K562 (cell line): ENCODE measurements around the gene ZNF516. TPM values are rescaled to one million over a fixed set of nuclear protein-coding genes. Genes with fewer than 3 reads are reported as not detected.

ENCODE experiments used
- ATAC-seq: fragments of 200-7000 bp; cut with Tn5 transposase; 3 replicates; pipeline ENCODE4 v1.9.1; 2020; ENCODE audit warnings: moderate library complexity
- BruUV-seq: library from RNA; stranded (reverse); fragments of 400-500 nt; replicated peaks from 2 replicates; lab custom pipeline; 2021; lab: Mats Ljungman, UMichigan
- CTCF ChIA-PET: fragments of 300-600 bp; formaldehyde crosslinking; extraction: SDS; loops from one replicate; lab custom pipeline; 2021; ENCODE audit warnings: low intra/inter-chr PET ratio; lab: Yijun Ruan, JAX
- POLR2A ChIA-PET: fragments of 300-600, 350-650 bp; sonication (Branson Sonifier 250); formaldehyde crosslinking; extraction: SDS; loops from one replicate; lab custom pipeline; 2021; ENCODE audit warnings: antibody characterized with exemption, inconsistent platforms; lab: Yijun Ruan, JAX
- DNase-seq, 4 experiments: peaks; one replicate each; pipeline versions ENCODE4 v3.0.0 to v3.0.0-alpha.2; 2011 to 2018; ENCODE audit warnings: low spot score in 3 of 4, mixed read lengths in 3 of 4; ENCODE audit errors: extremely low read depth in 1 of 4
- FAIRE-seq: peaks from 2 replicates; lab custom pipeline; 2011; peaks lifted over from hg19 to GRCh38; lab: Jason Lieb, UNC
- H2AFZ ChIP-seq: 2 replicates; pipeline ENCODE4 v1.6.0; 2011; ENCODE audit warnings: low read depth, low read length, control low read depth, inconsistent platforms
- H3K27ac ChIP-seq: fragments of 200-600 bp; 3 replicates; pipeline ENCODE4 v1.8.0; 2011; ENCODE audit warnings: low read depth, mild to moderate bottlenecking, control low read depth, inconsistent platforms, low read length, moderate library complexity, mixed read lengths; ENCODE audit errors: extremely low read depth
- H3K27me3 ChIP-seq, 2 experiments: fragments of 300-600 bp in 1 of 2; 2 replicates in 1 of 2; 3 replicates in 1 of 2; pipeline versions ENCODE4 v1.6.0 to v1.8.0; 2011; ENCODE audit warnings: inconsistent platforms in 2 of 2, low read length in 2 of 2, mild to moderate bottlenecking in 1 of 2, mixed read lengths in 1 of 2, moderate library complexity in 1 of 2; ENCODE audit not compliant: control insufficient read depth in 2 of 2, insufficient read depth in 2 of 2
- H3K36me3 ChIP-seq: fragments of 300-600 bp; 3 replicates; pipeline ENCODE4 v1.8.0; 2011; ENCODE audit warnings: mild to moderate bottlenecking, low read length, inconsistent platforms; ENCODE audit not compliant: control insufficient read depth, insufficient read depth
- H3K4me1 ChIP-seq, 2 experiments: fragments of 200-600 bp in 1 of 2; replicated peaks in 1 of 2; 2 replicates in 1 of 2; 3 replicates in 1 of 2; pipeline versions ENCODE4 v1.5.1 to v1.8.0; 2011; ENCODE audit warnings: inconsistent platforms in 2 of 2, low read length in 2 of 2, mild to moderate bottlenecking in 1 of 2, mixed read lengths in 1 of 2, moderate library complexity in 1 of 2; ENCODE audit not compliant: control insufficient read depth in 2 of 2, insufficient read depth in 2 of 2
- H3K4me2 ChIP-seq: 2 replicates; pipeline ENCODE4 v1.6.1; 2011; ENCODE audit warnings: low read length, control low read depth, inconsistent platforms, mixed read lengths; ENCODE audit not compliant: insufficient read depth
- H3K4me3 ChIP-seq: fragments of 200-600 bp; sonication (generic), shearing (Covaris generic); 2 replicates; pipeline ENCODE4 v1.5.1; 2016; ENCODE audit warnings: control low read depth, inconsistent platforms
- H3K79me2 ChIP-seq: fragments of 200-600 bp; 3 replicates; pipeline ENCODE4 v1.8.0; 2011; ENCODE audit warnings: low read length, inconsistent platforms; ENCODE audit not compliant: control insufficient read depth, insufficient read depth
- H3K9ac ChIP-seq, 2 experiments: 2 replicates each; pipeline versions ENCODE4 v1.6.0 to v1.6.1; 2011; ENCODE audit warnings: low read depth in 2 of 2, low read length in 2 of 2, control low read depth in 1 of 2, inconsistent platforms in 1 of 2, mild to moderate bottlenecking in 1 of 2, mixed read lengths in 1 of 2; ENCODE audit not compliant: insufficient read depth in 1 of 2
- H3K9me1 ChIP-seq: one replicate; pipeline ENCODE4 v1.6.0; 2011; ENCODE audit warnings: inconsistent platforms, mild to moderate bottlenecking, low read length, moderate library complexity; ENCODE audit not compliant: control insufficient read depth, insufficient read depth
- H3K9me3 ChIP-seq: replicated peaks from 2 replicates; pipeline ENCODE4 v1.5.1; 2011; ENCODE audit warnings: low read depth, low read length, inconsistent platforms; ENCODE audit not compliant: control insufficient read depth, insufficient read depth
- H4K20me1 ChIP-seq: replicated peaks from 2 replicates; pipeline ENCODE4 v1.6.1; 2011; ENCODE audit warnings: low read length, inconsistent platforms, mixed read lengths; ENCODE audit not compliant: control insufficient read depth, insufficient read depth
- ERF ChIP-seq: fragments of 450-650 bp; formaldehyde crosslinking; IDR thresholded peaks from 2 replicates; pipeline ENCODE4 v1.4.0; 2020; ENCODE audit warnings: mild to moderate bottlenecking, mixed read lengths
- JUN ChIP-seq, 2 experiments: sonication (generic) in 1 of 2; formaldehyde crosslinking in 1 of 2; IDR thresholded peaks; 2 replicates each; pipeline versions ENCODE4 v1.6.1 to v1.8.0; 2012 to 2022; ENCODE audit warnings: borderline replicate concordance in 2 of 2, mild to moderate bottlenecking in 2 of 2, improper control_type of control experiment in 1 of 2, low read depth in 1 of 2, low read length in 1 of 2, missing genetic modification reagents in 1 of 2
- MNT ChIP-seq, 2 experiments: fragments of 450-650 bp; conservative IDR thresholded peaks; 2 replicates each; pipeline ENCODE4 v1.6.1; 2017; ENCODE audit warnings: mild to moderate bottlenecking in 2 of 2, moderate library complexity in 2 of 2
- TAF7 ChIP-seq: fragments of 450-650 bp; IDR thresholded peaks from 2 replicates; pipeline ENCODE4 v1.6.1; 2016; ENCODE audit warnings: missing genetic modification characterization, missing compliant biosample characterization
- ZNF592 ChIP-seq: fragments of 450-650 bp; IDR thresholded peaks from 2 replicates; pipeline ENCODE4 v1.6.1; 2017; ENCODE audit warnings: antibody characterized with exemption, mild to moderate bottlenecking
- WGBS: fragments of 100-300 bp; shearing (Covaris generic); methylation state at CpG from one replicate; pipeline ENCODE4 v1.1.6; 2016; ENCODE audit warnings: low coverage, mixed read lengths; ENCODE audit not compliant: insufficient coverage; ENCODE audit errors: missing lambda C conversion rate; 5-methylcytosine and 5-hydroxymethylcytosine counted together
- in situ Hi-C: fragments of 300-500 bp; cut with MboI; formaldehyde crosslinking; loops from 4 replicates; pipeline ENCODE4 v1.15.0; 2018; ENCODE audit warnings: inconsistent platforms, mixed read lengths
- intact Hi-C: fragments of 100-400 bp; cut with micrococcal nuclease; formaldehyde crosslinking; loops from 2 replicates; pipeline ENCODE4 v1.14.2; 2022
- polyA plus RNA-seq, 8 experiments: library from polyadenylated mRNA; depleted of rRNA in 4 of 8; stranded (reverse) in 5 of 8; unstranded in 3 of 8; fragments of >200 nt; fragmentation: Nextera tagmentation in 2 of 8; fragmentation: Illumina TruSeq in 1 of 8; extraction: Ambion mirVana in 2 of 8; extraction: Trizol in 1 of 8; gene quantifications; 2 replicates each; pipeline versions ENCODE4 v1.2.1 to v1.2.3, GENCODE V29; 2011 to 2014; ENCODE audit warnings: inconsistent platforms in 1 of 8, missing spikeins in 1 of 8
- total RNA-seq, 7 experiments: library from RNA; depleted of rRNA in 6 of 7; stranded (reverse); fragments of >200 nt in 6 of 7; fragmentation: Illumina TruSeq in 2 of 7; extraction: Trizol in 2 of 7; gene quantifications; 2 replicates each; pipeline versions ENCODE4 v1.2.1 to v1.2.3, GENCODE V29; 2011 to 2021; ENCODE audit warnings: low replicate concordance in 1 of 7

Gene ZNF516
- total and polyA plus RNA-seq, 9 of the 15 experiments (the other 6 are each of a cell fraction or from before 2014, with no cell fraction given), result 0.04 to 0.20 (median 0.08) TPM; not detected in 3

- TF ChIP-seq ZNF592, result no peak
- no peak for TF ChIP-seq JUN (IDR thresholded peaks at IDR 0.05; ENCODE audit: borderline replicate concordance, low read depth, low read length)
- no peak for TF ChIP-seq JUN (CRISPR knock-in tag; IDR thresholded peaks at IDR 0.05; ENCODE audit: borderline replicate concordance)
- TF ChIP-seq TAF7 (tag), result no peak
Observed at GRCh38 chr18:76495006-76495370, at the start of gene ZNF516 (continued).

GRCh38 chr18:76538846-76539245 lies 43.8 kb upstream of the ZNF516 start:
- BruUV-seq, result no TSS peak
- Histone ChIP-seq H3K4me1 (no peaks in the 10 kb centered on the region; a peak in 1 of 5 replicates), H3K9me1 (no peaks in the 10 kb centered on the region), H4K20me1 (no peaks in the 10 kb centered on the region), H3K27ac (no peak overlapping the region), H3K79me2 (no peaks in the 10 kb centered on the region), H3K9me3 (no peaks in the 10 kb centered on the region), H3K4me2 (no peak overlapping the region), H2AFZ (no peak overlapping the region), H3K9ac (no peak overlapping the region), H3K4me3 (no peak overlapping the region), H3K36me3 (no peaks in the 10 kb centered on the region), H3K27me3 (peaks cover 5 to 18% of the 10 kb centered on the region in 2 experiments; a peak in 4 of 5 replicates)
- ChIA-PET CTCF (no interaction called here), POLR2A (interaction anchor here (1.0 kb wide), 1 partner anchor 15 kb away, joined by 3 read pairs; no protein-coding TSS in a partner anchor)
- WGBS, result 2% methylated on average over 11 of the region's 11 CpGs
- no peak for DNase-seq
- intact Hi-C loops (no loop called here), in situ Hi-C loops (no loop called here)
- FAIRE-seq, result no peak
- ATAC-seq, result no peak
- TF ChIP-seq MNT (conservative IDR thresholded peaks at IDR 0.05) (no peak), ERF (CRISPR knock-in tag) (no peak)
